Ovary (tissue), 9 donors: ENCODE measurements around the gene COL26A1. TPM values are rescaled to one million over a fixed set of nuclear protein-coding genes. Genes with fewer than 3 reads are reported as not detected.
A peak's percentile ranks its signal among the peaks of the same experiment; 100 is the strongest.

Experiments
- DNase-seq, 5 donors: peaks; one replicate each; pipeline ENCODE4 v3.0.0-alpha.2; 2019 to 2020
- H3K27ac ChIP-seq, 2 donors: fragments of 200-600 bp; one replicate each; pipeline versions ENCODE4 v1.5.1 to v1.8.0; 2019 to 2022
- H3K27me3 ChIP-seq: fragments of 200-600 bp; one replicate; pipeline ENCODE4 v1.8.0; 2022
- H3K36me3 ChIP-seq: fragments of 200-600 bp; sonication (generic); one replicate; pipeline ENCODE4 v1.5.1; 2019
- H3K4me1 ChIP-seq: one replicate; pipeline ENCODE4 v1.8.1; 2013; ENCODE audit warnings: mild to moderate bottlenecking, moderate library complexity; ENCODE audit not compliant: insufficient read depth
- H3K4me3 ChIP-seq: fragments of 200-600 bp; sonication (generic); one replicate; pipeline ENCODE4 v1.5.1; 2017
- H3K9me3 ChIP-seq, 2 donors: fragments of 200-600 bp in 1 of 2; sonication (generic) in 1 of 2; one replicate each; pipeline versions ENCODE4 v1.5.1 to v1.8.1; 2013 to 2019; ENCODE audit warnings: mild to moderate bottlenecking in 1 of 2, moderate library complexity in 1 of 2
- CTCF ChIP-seq, 3 donors: fragments of 450-650 bp in 2 of 3; fragments of 200-600 bp in 1 of 3; IDR thresholded peaks; one replicate each; pipeline versions ENCODE4 v1.5.1 to v1.8.0; 2016 to 2022; ENCODE audit warnings: antibody characterized with exemption in 3 of 3, mild to moderate bottlenecking in 1 of 3
- EP300 ChIP-seq: sonication (generic); formaldehyde crosslinking; IDR thresholded peaks from one replicate; pipeline ENCODE4 v1.6.1; 2017; ENCODE audit warnings: antibody characterized with exemption
- POLR2A ChIP-seq: fragments of 450-650 bp; IDR thresholded peaks from one replicate; pipeline ENCODE4 v1.6.1; 2017; ENCODE audit warnings: antibody characterized with exemption, mild to moderate bottlenecking, moderate library complexity
- WGBS, 3 donors: extraction: QIAGEN DNeasy Blood & Tissue Kit in 1 of 3; methylation state at CpG; one replicate each; pipeline versions ENCODE4 v1.1.5 to v1.1.7; 2013 to 2017; 5-methylcytosine and 5-hydroxymethylcytosine counted together
- intact Hi-C, 4 donors: fragments of 100-400 bp; cut with DNase I; formaldehyde crosslinking; loops; one replicate each; pipeline versions ENCODE4 v1.11.0 to v1.15.1; 2022 to 2023
- polyA plus RNA-seq, 2 donors: library from polyadenylated mRNA; stranded (reverse); fragments of 200-250 nt in 1 of 2; fragments of 350-450 nt in 1 of 2; fragmentation: Illumina TruSeq in 1 of 2; extraction: RNeasy Lipid Tissue Mini Kit (QIAGEN cat#74804) in 1 of 2; gene quantifications; one replicate each; pipeline ENCODE4 v1.2.3, GENCODE V29; 2013 to 2014
- total RNA-seq, 7 donors: library from RNA; depleted of rRNA in 2 of 7; stranded (reverse); fragments of >200 nt in 2 of 7; fragmentation: NEBNext Ultra II Directional in 3 of 7; extraction: Animal tissue kit (Norgen Biotek cat#: 25700) in 3 of 7; gene quantifications; one replicate each; pipeline versions ENCODE4 v1.1.0 to v1.2.4, GENCODE V29; 2016 to 2023
- donor health status: DM: no; HTN: no; CAD: no; lungs with moderate emphysema.
- donor health status: DM: no; HTN: no; CAD: no.
- donor health status: Bipolar disorder and iron deficiency.
- donor health status: DM: yes; HTN: yes; CAD: no.
- donor health status: DM: no; HTN: no; CAD: no.
- donor health status: DM: yes; HTN: yes; CAD: no.

COL26A1 gene
- total and polyA plus RNA-seq, 9 donors = 0.17 to 2.3 (median 0.40) TPM

GRCh38 chr7:101550641-101551541 lies 188.2 kb downstream of the COL26A1 start:
- intact Hi-C loops = no loop called here
- H3K36me3 ChIP-seq = no peaks in the 10 kb centered on the region
- DNase-seq = peak in 1 of 5 donors; percentile 7
- H3K4me3 ChIP-seq = no peak overlapping the region
- no peak overlapping the region for H3K27ac ChIP-seq
- WGBS, 3 donors = 59 to 68% (median 59%) methylated on average over 26 of the region's 26 CpGs
- H3K4me1 ChIP-seq = no peaks in the 10 kb centered on the region
- no peaks in the 10 kb centered on the region for H3K27me3 ChIP-seq
- TF ChIP-seq CTCF (IDR thresholded peaks at IDR 0.05) = no peak
- TF ChIP-seq POLR2A = no peak
- no peak for TF ChIP-seq EP300
- no peaks in the 10 kb centered on the region for H3K9me3 ChIP-seq

GRCh38 chr7:101553018-101553770 lies 190.5 kb downstream of the COL26A1 start:
- no peaks in the 10 kb centered on the region for H3K36me3 ChIP-seq
- no peaks in the 10 kb centered on the region for H3K9me3 ChIP-seq
- intact Hi-C loops = no loop called here
- H3K4me3 ChIP-seq = no peak overlapping the region
- H3K4me1 ChIP-seq = no peaks in the 10 kb centered on the region
- no peak overlapping the region for H3K27ac ChIP-seq
- 75 to 87% (median 84%) methylated on average over 23 of the region's 23 CpGs for WGBS, 3 donors
- peak in 1 of 5 donors; percentile 3 for DNase-seq
- TF ChIP-seq EP300 (no peak), CTCF (IDR thresholded peaks at IDR 0.05) (no peak), POLR2A (no peak)
- H3K27me3 ChIP-seq = no peaks in the 10 kb centered on the region

GRCh38 chr7:101553771-101554445 lies 191.2 kb downstream of the COL26A1 start:
- no peak overlapping the region for H3K4me3 ChIP-seq
- H3K27me3 ChIP-seq = no peaks in the 10 kb centered on the region
- H3K9me3 ChIP-seq = no peaks in the 10 kb centered on the region
- no peak for DNase-seq
- no peak overlapping the region for H3K27ac ChIP-seq
- intact Hi-C loops = no loop called here
- 62 to 73% (median 72%) methylated on average over 8 of the region's 8 CpGs for WGBS, 3 donors
- no peaks in the 10 kb centered on the region for H3K4me1 ChIP-seq
- no peaks in the 10 kb centered on the region for H3K36me3 ChIP-seq
- TF ChIP-seq POLR2A (no peak), CTCF (IDR thresholded peaks at IDR 0.05) (no peak), EP300 (no peak)

- Histone ChIP-seq H3K27ac (no peak overlapping the region), H3K36me3 (no peaks in the 10 kb centered on the region), H3K4me1 (no peaks in the 10 kb centered on the region), H3K4me3 (no peak overlapping the region), H3K27me3 (no peaks in the 10 kb centered on the region), H3K9me3 (no peaks in the 10 kb centered on the region)
- TF ChIP-seq POLR2A = no peak
- DNase-seq = no peak
- intact Hi-C loops = no loop called here
- 89 to 93% (median 92%) methylated on average over 6 of the region's 6 CpGs for WGBS, 3 donors
Observed at GRCh38 chr7:101554584-101555268, 192.1 kb downstream of the COL26A1 start.
